GM12878 (cell line): ENCODE data around the gene CACNA1D. TPM values are rescaled to one million over a fixed set of nuclear protein-coding genes. Genes with fewer than 3 reads are reported as not detected.

Source experiments
- ATAC-seq: fragments of 200-7000 bp; cut with Tn5 transposase; 3 replicates; pipeline ENCODE4 v1.9.1; 2020; ENCODE audit warnings: mild to moderate bottlenecking, moderate library complexity
- BruUV-seq: library from RNA; stranded (reverse); fragments of 400-500 nt; replicated peaks from 2 replicates; lab custom pipeline; 2021; lab: Mats Ljungman, UMichigan
- CTCF ChIA-PET: fragments of 300-600 bp; sonication (Branson Sonifier 250); formaldehyde crosslinking; extraction: SDS; loops from one replicate; lab custom pipeline; 2021; ENCODE audit warnings: inconsistent platforms; lab: Yijun Ruan, JAX
- POLR2A ChIA-PET: fragments of 350-600 bp; formaldehyde crosslinking; extraction: SDS; loops from one replicate; lab custom pipeline; 2021; ENCODE audit warnings: inconsistent platforms; lab: Charles Lee
- RAD21 ChIA-PET: fragments of 300-600 bp; sonication (Branson Sonifier 250); formaldehyde crosslinking; loops from one replicate; lab custom pipeline; 2023; ENCODE audit warnings: antibody characterized with exemption; ENCODE audit not compliant: unreplicated experiment; lab: Charles Lee
- SMC1A ChIA-PET: fragments of 300-600 bp; sonication (Branson Sonifier 250); formaldehyde crosslinking; loops from one replicate; lab custom pipeline; 2023; ENCODE audit not compliant: unreplicated experiment, uncharacterized antibody; lab: Charles Lee
- DNase-seq: peaks from one replicate; pipeline ENCODE4 v3.0.0-alpha.2; 2011; ENCODE audit warnings: low read depth, low spot score
- FAIRE-seq: peaks from 3 replicates; lab custom pipeline; 2011; peaks lifted over from hg19 to GRCh38; lab: Jason Lieb, UNC
- H2AFZ ChIP-seq: 2 replicates; pipeline ENCODE4 v1.6.0; 2011; ENCODE audit warnings: low read depth, low read length, control low read depth; ENCODE audit not compliant: control insufficient read depth
- H3K27ac ChIP-seq: 2 replicates; pipeline ENCODE4 v1.5.1; 2011; ENCODE audit warnings: control low read depth; ENCODE audit not compliant: control insufficient read depth, insufficient read depth
- H3K27me3 ChIP-seq, 2 experiments: replicated peaks in 1 of 2; 2 replicates each; pipeline versions ENCODE4 v1.6.0 to v1.6.1; 2011; ENCODE audit warnings: low read length in 1 of 2; ENCODE audit not compliant: control insufficient read depth in 2 of 2, insufficient read depth in 2 of 2
- H3K36me3 ChIP-seq, 2 experiments: 2 replicates each; pipeline ENCODE4 v1.5.1; 2011; ENCODE audit warnings: low read length in 1 of 2; ENCODE audit not compliant: control insufficient read depth in 2 of 2, insufficient read depth in 2 of 2
- H3K4me1 ChIP-seq: 2 replicates; pipeline ENCODE4 v1.6.1; 2011; ENCODE audit warnings: mild to moderate bottlenecking, low read length, moderate library complexity, mixed read lengths; ENCODE audit not compliant: control insufficient read depth, insufficient read depth
- H3K4me2 ChIP-seq: 2 replicates; pipeline ENCODE4 v1.6.0; 2011; ENCODE audit warnings: control low read depth; ENCODE audit not compliant: control insufficient read depth, insufficient read depth
- H3K4me3 ChIP-seq: fragments of 200-600 bp; sonication (generic); 2 replicates; pipeline ENCODE4 v1.5.1; 2016
- H3K79me2 ChIP-seq: 2 replicates; pipeline ENCODE4 v1.6.0; 2011; ENCODE audit warnings: low read length; ENCODE audit not compliant: control insufficient read depth, insufficient read depth
- H3K9ac ChIP-seq: 2 replicates; pipeline ENCODE4 v1.8.0; 2011; ENCODE audit warnings: low read length, control low read depth, mixed read lengths; ENCODE audit not compliant: control insufficient read depth, insufficient read depth
- H3K9me3 ChIP-seq: replicated peaks from 3 replicates; pipeline ENCODE4 v1.5.1; 2011; ENCODE audit warnings: mild to moderate bottlenecking, low read length; ENCODE audit not compliant: control insufficient read depth, insufficient read depth
- H4K20me1 ChIP-seq: 2 replicates; pipeline ENCODE4 v1.6.0; 2011; ENCODE audit not compliant: control insufficient read depth, insufficient read depth
- ASH2L ChIP-seq: fragments of 300-600, 200-600 bp; sonication (generic); IDR thresholded peaks from 2 replicates; pipeline ENCODE4 v1.6.1; 2017; ENCODE audit warnings: low read depth, mild to moderate bottlenecking, borderline replicate concordance
- ATF2 ChIP-seq: IDR thresholded peaks from 2 replicates; pipeline ENCODE4 v1.6.1; 2012; ENCODE audit warnings: low read length, inconsistent platforms
- BMI1 ChIP-seq: fragments of 450-650 bp; IDR thresholded peaks from 2 replicates; pipeline ENCODE4 v1.6.1; 2016; ENCODE audit warnings: mild to moderate bottlenecking, moderate library complexity, borderline replicate concordance
- CHD2 ChIP-seq: IDR thresholded peaks from 2 replicates; pipeline ENCODE4 v1.6.1; 2011; ENCODE audit warnings: low read depth, low read length, improper control_type of control experiment, borderline replicate concordance
- CHD4 ChIP-seq: fragments of 200-600 bp; sonication (generic); IDR thresholded peaks from 2 replicates; pipeline ENCODE4 v1.6.1; 2016; ENCODE audit warnings: mild to moderate bottlenecking
- CREM ChIP-seq: IDR thresholded peaks from 2 replicates; pipeline ENCODE4 v1.6.1; 2014; ENCODE audit warnings: antibody characterized with exemption, low read depth
- EZH2 ChIP-seq: IDR thresholded peaks from 2 replicates; pipeline ENCODE4 v1.6.1; 2012; ENCODE audit warnings: low read depth, mild to moderate bottlenecking, control low read depth, inconsistent platforms, low read length, borderline replicate concordance; ENCODE audit not compliant: control insufficient read depth
- FOS ChIP-seq: IDR thresholded peaks from 3 replicates; pipeline ENCODE4 v1.6.1; 2011; ENCODE audit warnings: borderline replicate concordance; ENCODE audit not compliant: insufficient read length; ENCODE audit errors: extremely low read depth
- GATAD2B ChIP-seq: fragments of 450-650 bp; conservative IDR thresholded peaks from 2 replicates; pipeline ENCODE4 v1.6.1; 2017; ENCODE audit warnings: low read depth, mild to moderate bottlenecking, moderate library complexity
- LARP7 ChIP-seq: fragments of 450-650 bp; IDR thresholded peaks from 2 replicates; pipeline ENCODE4 v1.6.1; 2017; ENCODE audit warnings: mild to moderate bottlenecking
- MEF2B ChIP-seq: fragments of 450-650 bp; IDR thresholded peaks from 2 replicates; pipeline ENCODE4 v1.6.1; 2018; ENCODE audit warnings: mild to moderate bottlenecking, moderate library complexity; ENCODE audit not compliant: partially characterized antibody, poor library complexity, severe bottlenecking
- NR2F1 ChIP-seq: fragments of 450-650 bp; conservative IDR thresholded peaks from 2 replicates; pipeline ENCODE4 v1.6.1; 2017; ENCODE audit warnings: mild to moderate bottlenecking
- SREBF2 ChIP-seq: IDR thresholded peaks from 2 replicates; pipeline ENCODE4 v1.6.1; 2012; ENCODE audit warnings: mild to moderate bottlenecking, low read length
- TARDBP ChIP-seq: IDR thresholded peaks from 2 replicates; pipeline ENCODE4 v1.6.1; 2016; ENCODE audit warnings: borderline replicate concordance
- ZNF384 ChIP-seq: IDR thresholded peaks from 2 replicates; pipeline ENCODE4 v1.6.1; 2012; ENCODE audit warnings: low read depth, mild to moderate bottlenecking, low read length, improper control_type of control experiment, borderline replicate concordance
- ZNF622 ChIP-seq: fragments of 450-650 bp; IDR thresholded peaks from 2 replicates; pipeline ENCODE4 v1.6.1; 2017; ENCODE audit warnings: mild to moderate bottlenecking, inconsistent platforms
- WGBS: methylation state at CpG from one replicate; pipeline ENCODE4 v1.1.6; 2016; ENCODE audit warnings: low lambda C conversion rate; ENCODE audit not compliant: insufficient replicate concordance, insufficient coverage; ENCODE audit errors: missing lambda C conversion rate; 5-methylcytosine and 5-hydroxymethylcytosine counted together
- in situ Hi-C: fragments of 300-500 bp; cut with MboI; formaldehyde crosslinking; loops from 9 replicates; pipeline ENCODE4 v1.14.3; 2018; ENCODE audit warnings: mixed read lengths
- intact Hi-C: fragments of 100-400 bp; cut with micrococcal nuclease; formaldehyde crosslinking; loops from one replicate; pipeline ENCODE4 v1.14.2; 2022; ENCODE audit not compliant: unreplicated experiment
- polyA plus RNA-seq, 11 experiments: library from polyadenylated mRNA; depleted of rRNA in 4 of 11; unstranded in 6 of 11; stranded (reverse) in 5 of 11; fragments of >200 nt; fragmentation: Nextera tagmentation in 4 of 11; fragmentation: Illumina TruSeq in 1 of 11; extraction: Ambion mirVana in 4 of 11; extraction: Trizol in 1 of 11; gene quantifications; 1 replicate in 1 of 11; 2 replicates in 10 of 11; pipeline versions ENCODE4 v1.2.1 to v1.2.3, GENCODE V29; 2011 to 2016; ENCODE audit warnings: inconsistent platforms in 2 of 11, missing spikeins in 2 of 11, low read depth in 1 of 11
- total RNA-seq, 4 experiments: library from RNA; depleted of rRNA in 3 of 4; stranded (reverse); fragments of >200 nt in 3 of 4; fragmentation: Illumina TruSeq in 1 of 4; extraction: Trizol in 1 of 4; gene quantifications; 2 replicates each; pipeline versions ENCODE4 v1.2.1 to v1.2.3, GENCODE V29; 2013 to 2021

Gene CACNA1D
- total and polyA plus RNA-seq, 10 of the 15 experiments (the other 5 are each of a cell fraction or from before 2014, with no cell fraction given) = 0.21 to 24.4 (median 1.6) TPM

GRCh38 chr3:53713626-53714025 is 219.2 kb downstream of the CACNA1D start:
- TF ChIP-seq MEF2B (no peak), GATAD2B (no peak), TARDBP (no peak), ZNF384 (no peak), SREBF2 (no peak), BMI1 (no peak), NR2F1 (no peak), CHD2 (no peak), ASH2L (no peak), FOS (no peak), EZH2 (no peak), LARP7 (no peak), CHD4 (no peak), ATF2 (no peak), ZNF622 (no peak), CREM (no peak)
- H3K4me2 ChIP-seq = no peak overlapping the region
- H3K4me1 ChIP-seq = no peaks in the 10 kb centered on the region; the same call in 1 of the 2 replicates
- no peak overlapping the region for H3K9ac ChIP-seq
- no peaks in the 10 kb centered on the region for H3K27me3 ChIP-seq
- ATAC-seq = no peak
- no peak for FAIRE-seq
- no peak overlapping the region for H2AFZ ChIP-seq
- ChIA-PET CTCF (interaction anchor here (0.6 to 12.1 kb wide), 4 partner anchors 14 to 339 kb away, joined by 3 to 113 read pairs (median 4); no protein-coding TSS in a partner anchor), SMC1A (interaction anchor here (0.9 kb wide), 2 partner anchors 10 to 132 kb away, joined by 3 to 4 read pairs; no protein-coding TSS in a partner anchor), POLR2A (no interaction called here), RAD21 (interaction anchor here (0.5 to 1.8 kb wide), 4 partner anchors 34 to 337 kb away, joined by 3 to 5 read pairs (median 4); no protein-coding TSS in a partner anchor)
- H3K79me2 ChIP-seq = no peaks in the 10 kb centered on the region
- no peak for DNase-seq
- intact Hi-C loops = loop anchor here (5.0 kb wide), 1 partner anchor 181 kb away; no protein-coding TSS in a partner anchor
- no peaks in the 10 kb centered on the region for H3K36me3 ChIP-seq
- in situ Hi-C loops = no loop called here
- no peak overlapping the region for H3K4me3 ChIP-seq
- no TSS peak for BruUV-seq
- H3K27ac ChIP-seq = no peak overlapping the region
- H4K20me1 ChIP-seq = no peaks in the 10 kb centered on the region
- WGBS = 73% methylated on average over 2 of the region's 2 CpGs
- H3K9me3 ChIP-seq = no peaks in the 10 kb centered on the region
